Skeletal muscle tissue (tissue), 4 donors: ENCODE results near the gene SASH1. TPM values are rescaled to one million over a fixed set of nuclear protein-coding genes. Genes with fewer than 3 reads are reported as not detected.

ENCODE experiments used
- H3K27ac ChIP-seq: one replicate; pipeline ENCODE4 v1.7.0; 2013; ENCODE audit warnings: mild to moderate bottlenecking, low read depth, low read length, inconsistent platforms
- H3K27me3 ChIP-seq, 3 donors: one replicate each; pipeline ENCODE4 v1.7.0; 2013; ENCODE audit warnings: low read length in 3 of 3; ENCODE audit not compliant: control insufficient read depth in 3 of 3, insufficient read depth in 3 of 3
- H3K36me3 ChIP-seq, 3 donors: one replicate each; pipeline ENCODE4 v1.7.0; 2013; ENCODE audit warnings: low read length in 3 of 3; ENCODE audit not compliant: control insufficient read depth in 3 of 3, insufficient read depth in 3 of 3
- H3K4me1 ChIP-seq, 3 donors: one replicate each; pipeline ENCODE4 v1.7.0; 2013; ENCODE audit warnings: low read length in 3 of 3, mild to moderate bottlenecking in 3 of 3; ENCODE audit not compliant: control insufficient read depth in 3 of 3, insufficient read depth in 3 of 3
- H3K4me3 ChIP-seq, 3 donors: one replicate each; pipeline ENCODE4 v1.7.0; 2013; ENCODE audit warnings: low read length in 3 of 3
- H3K9ac ChIP-seq, 3 donors: one replicate each; pipeline ENCODE4 v1.7.0; 2013; ENCODE audit warnings: low read length in 3 of 3, mild to moderate bottlenecking in 3 of 3, moderate library complexity in 2 of 3, low read depth in 1 of 3
- H3K9me3 ChIP-seq, 3 donors: one replicate each; pipeline ENCODE4 v1.7.0; 2013; ENCODE audit warnings: low read length in 3 of 3; ENCODE audit not compliant: control insufficient read depth in 3 of 3
- total RNA-seq: library from RNA; depleted of rRNA; stranded (reverse); fragments of >200 nt; gene quantifications from one replicate; pipeline ENCODE4 v1.2.3, GENCODE V29; 2014
- donor health status: Osteomylitis.

The SASH1 gene
- total RNA-seq, 1 donor from 2014 or later: 85.1 TPM

DNA sequence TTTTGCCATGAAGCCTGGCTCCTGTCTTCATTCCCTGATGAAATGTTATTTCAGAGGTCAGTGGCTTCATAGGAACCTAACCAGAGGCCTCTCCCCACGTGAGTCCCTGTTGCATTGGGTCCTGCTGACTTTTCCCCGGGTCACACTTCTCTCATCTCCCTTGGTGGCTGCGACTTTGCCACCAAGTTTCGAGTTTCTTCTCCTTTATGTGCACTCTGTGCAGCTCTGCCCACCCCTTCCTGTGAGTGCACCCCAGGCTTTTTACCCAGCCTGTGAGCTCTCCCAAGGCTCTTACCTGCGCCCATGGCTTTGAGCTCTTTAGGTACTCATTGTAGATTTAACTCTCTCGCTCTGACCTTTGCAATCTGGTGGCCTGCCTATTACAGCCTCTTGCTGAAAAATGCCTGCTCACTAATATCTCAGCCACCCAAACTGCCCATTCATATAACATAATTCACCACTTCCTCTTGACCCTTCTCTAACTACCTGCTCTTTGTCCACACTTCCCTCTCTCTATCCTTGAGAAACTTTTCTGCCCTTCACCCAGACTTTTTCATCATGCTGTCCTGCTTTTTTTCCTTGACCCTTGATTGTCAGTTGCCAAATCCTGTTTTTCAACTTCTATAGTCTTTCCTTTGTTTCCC, 105.9 kb downstream of the SASH1 start:
- no peak overlapping the region for H3K4me3 ChIP-seq
- H3K27me3 ChIP-seq: no peaks in the 10 kb centered on the region
- H3K36me3 ChIP-seq: peaks cover 0 to 3% (median 3%) of the 10 kb centered on the region in 3 donors
- H3K27ac ChIP-seq: no peak overlapping the region
- peaks cover 7 to 18% (median 8%) of the 10 kb centered on the region in 3 donors for H3K4me1 ChIP-seq
- H3K9ac ChIP-seq: no peak overlapping the region
- H3K9me3 ChIP-seq: no peaks in the 10 kb centered on the region

- Histone ChIP-seq H3K9me3 (no peaks in the 10 kb centered on the region), H3K4me1 (peaks cover 12 to 22% (median 17%) of the 10 kb centered on the region in 3 donors), H3K27ac (no peak overlapping the region), H3K9ac (no peak overlapping the region), H3K36me3 (peaks cover 0 to 3% (median 3%) of the 10 kb centered on the region in 3 donors), H3K27me3 (no peaks in the 10 kb centered on the region), H3K4me3 (no peak overlapping the region)
These were observed 108.2 kb downstream of the SASH1 start for GRCh38 chr6:148450866-148451265.

DNA sequence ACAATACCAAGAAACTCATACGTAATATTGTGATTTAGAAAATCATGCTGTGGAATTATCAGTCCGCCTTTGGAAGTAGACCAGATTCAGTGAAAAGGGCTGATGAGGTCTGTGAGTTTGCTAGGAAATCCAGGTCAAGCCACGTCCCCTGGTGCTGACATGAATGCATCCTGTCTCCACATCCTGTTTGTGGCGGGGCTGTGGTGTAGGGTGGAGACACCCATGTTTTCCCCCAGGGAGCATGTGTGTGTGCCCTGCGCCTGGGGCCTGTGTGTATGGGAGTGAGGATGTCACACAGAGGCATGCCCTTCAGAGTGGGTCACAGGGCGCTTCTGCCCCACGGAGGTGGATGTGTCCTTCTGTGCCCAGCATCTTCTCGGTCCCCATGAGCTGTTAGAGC, 109.1 kb downstream of the SASH1 start:
- H3K27me3 ChIP-seq: no peaks in the 10 kb centered on the region
- H3K4me3 ChIP-seq: no peak overlapping the region
- H3K36me3 ChIP-seq: peaks cover 0 to 3% (median 3%) of the 10 kb centered on the region in 3 donors
- peaks cover 12 to 22% (median 17%) of the 10 kb centered on the region in 3 donors for H3K4me1 ChIP-seq
- H3K9me3 ChIP-seq: no peaks in the 10 kb centered on the region
- no peak overlapping the region for H3K9ac ChIP-seq
- H3K27ac ChIP-seq: no peak overlapping the region

DNA sequence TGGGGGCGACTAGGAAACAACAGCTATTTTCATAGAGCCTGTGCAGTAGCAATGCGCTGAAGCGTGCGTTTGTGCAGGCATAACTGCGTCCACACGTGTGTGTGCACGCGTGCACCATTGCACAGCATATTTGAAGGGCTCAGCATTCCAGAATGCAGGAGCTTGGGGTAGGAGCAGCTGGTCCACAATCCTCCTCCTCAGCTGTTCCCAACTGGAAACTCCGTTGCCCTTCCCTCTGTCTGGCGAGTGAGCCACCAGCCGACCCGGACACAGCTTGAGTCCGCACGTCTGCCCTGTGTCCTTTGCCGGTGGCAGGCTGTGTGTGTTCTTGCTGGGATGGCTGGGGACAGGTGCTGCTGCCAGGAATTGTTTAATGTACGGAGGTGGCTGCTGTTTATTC, 110.2 kb downstream of the SASH1 start:
- Histone ChIP-seq H3K36me3 (peaks cover 0 to 3% (median 0%) of the 10 kb centered on the region in 3 donors), H3K9ac (no peak overlapping the region), H3K27ac (no peak overlapping the region), H3K4me3 (no peak overlapping the region), H3K9me3 (no peaks in the 10 kb centered on the region), H3K27me3 (no peaks in the 10 kb centered on the region), H3K4me1 (peaks cover 12 to 22% (median 17%) of the 10 kb centered on the region in 3 donors)

DNA sequence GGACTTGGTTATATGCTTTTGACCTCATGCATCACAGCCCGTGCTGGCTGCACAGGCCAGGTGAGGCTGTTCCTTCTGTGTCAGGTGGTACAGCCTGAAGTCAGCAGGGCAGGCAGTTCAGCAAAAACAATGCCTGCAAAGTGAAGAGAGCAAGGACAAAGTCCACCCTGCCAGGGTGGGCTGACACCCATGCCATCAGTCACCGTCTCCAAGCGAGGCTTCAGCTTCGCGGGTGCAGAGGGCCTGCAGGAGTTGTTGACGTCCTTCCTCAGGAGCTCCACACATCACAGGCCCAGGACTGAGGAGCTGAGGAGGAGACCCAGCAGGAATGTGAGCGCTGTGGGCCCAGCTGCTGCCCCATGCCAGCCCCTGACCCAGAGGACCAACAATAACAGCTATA, 111.3 kb downstream of the SASH1 start:
- Histone ChIP-seq H3K27ac (no peak overlapping the region), H3K4me1 (peaks cover 12 to 22% (median 17%) of the 10 kb centered on the region in 3 donors), H3K9me3 (no peaks in the 10 kb centered on the region), H3K36me3 (no peaks in the 10 kb centered on the region), H3K9ac (no peak overlapping the region), H3K27me3 (no peaks in the 10 kb centered on the region), H3K4me3 (no peak overlapping the region)

GRCh38 chr6:148455225-148455624, 112.6 kb downstream of the SASH1 start:
- no peak overlapping the region for H3K4me3 ChIP-seq
- H3K36me3 ChIP-seq: no peaks in the 10 kb centered on the region
- no peak overlapping the region for H3K9ac ChIP-seq
- H3K27me3 ChIP-seq: no peaks in the 10 kb centered on the region
- H3K9me3 ChIP-seq: no peaks in the 10 kb centered on the region
- H3K27ac ChIP-seq: no peak overlapping the region
- H3K4me1 ChIP-seq: peaks cover 12 to 22% (median 17%) of the 10 kb centered on the region in 3 donors

- Histone ChIP-seq H3K36me3 (no peaks in the 10 kb centered on the region), H3K9me3 (no peaks in the 10 kb centered on the region), H3K4me3 (no peak overlapping the region), H3K4me1 (peaks cover 12 to 22% (median 17%) of the 10 kb centered on the region in 3 donors), H3K27me3 (no peaks in the 10 kb centered on the region), H3K9ac (no peak overlapping the region), H3K27ac (no peak overlapping the region)
These were observed 113.3 kb downstream of the SASH1 start for GRCh38 chr6:148455674-148456558.

DNA sequence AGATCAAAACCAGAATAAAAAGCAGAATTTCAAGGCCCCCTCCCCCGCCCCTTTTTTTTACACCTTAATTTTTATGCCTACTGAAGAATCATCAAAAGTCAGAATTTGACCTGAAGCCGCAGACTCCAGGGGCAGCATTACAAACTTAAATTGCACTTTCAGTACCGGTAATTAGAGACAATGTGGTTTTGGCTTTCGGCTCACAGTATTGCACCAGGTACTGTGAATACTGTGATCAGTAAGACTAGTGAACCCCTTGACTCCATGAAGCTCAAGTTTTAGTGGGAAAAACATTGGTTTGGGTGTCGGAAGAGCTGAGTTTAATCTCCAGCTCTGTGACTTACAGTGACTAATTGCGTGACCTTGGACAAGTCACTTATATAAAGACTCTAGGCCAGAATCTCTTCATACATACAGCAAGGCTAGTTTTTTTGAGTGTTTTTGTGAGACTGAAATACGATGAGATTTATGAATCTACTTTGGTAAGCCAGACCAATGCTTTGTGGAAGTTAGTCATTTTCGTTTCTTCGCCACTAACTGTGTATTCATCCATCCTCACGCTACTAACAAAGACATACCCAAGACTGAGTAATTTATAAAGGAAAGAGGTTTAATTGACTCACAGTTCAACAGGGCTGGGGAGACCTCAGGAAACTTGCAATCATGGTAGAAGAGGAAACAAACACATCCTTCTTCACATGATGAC, 114.7 kb downstream of the SASH1 start:
- Histone ChIP-seq H3K4me1 (peaks cover 11 to 20% (median 17%) of the 10 kb centered on the region in 3 donors), H3K4me3 (no peak overlapping the region), H3K9ac (no peak overlapping the region), H3K27me3 (no peaks in the 10 kb centered on the region), H3K36me3 (no peaks in the 10 kb centered on the region), H3K27ac (no peak overlapping the region), H3K9me3 (no peaks in the 10 kb centered on the region)

GRCh38 chr6:148457843-148458159, 115.2 kb downstream of the SASH1 start:
- Histone ChIP-seq H3K9me3 (no peaks in the 10 kb centered on the region), H3K36me3 (no peaks in the 10 kb centered on the region), H3K27ac (no peak overlapping the region), H3K27me3 (no peaks in the 10 kb centered on the region), H3K9ac (no peak overlapping the region), H3K4me3 (no peak overlapping the region), H3K4me1 (peaks cover 6 to 15% (median 12%) of the 10 kb centered on the region in 3 donors)

- Histone ChIP-seq H3K27ac (no peak overlapping the region), H3K9me3 (no peaks in the 10 kb centered on the region), H3K9ac (no peak overlapping the region), H3K36me3 (no peaks in the 10 kb centered on the region), H3K4me1 (peaks cover 0 to 8% (median 5%) of the 10 kb centered on the region in 3 donors), H3K4me3 (no peak overlapping the region), H3K27me3 (no peaks in the 10 kb centered on the region)
These were observed 116.6 kb downstream of the SASH1 start for GRCh38 chr6:148459238-148459637.
